Osteocyte (in vitro differentiated cells): Measurements from ENCODE around the gene TBX4. TPM values are rescaled to one million over a fixed set of nuclear protein-coding genes. Genes with fewer than 3 reads are reported as not detected.
A peak's percentile ranks its signal among the peaks of the same experiment; 100 is the strongest.
"Not testable (repeated sequence)": the region's sequence is repeated elsewhere in the genome, so short reads cannot be mapped to it uniquely, and the experiment has no call there.

ENCODE experiments used
- DNase-seq: peaks from one replicate; pipeline ENCODE4 v3.0.0; 2021; ENCODE audit warnings: mixed read lengths; ENCODE audit not compliant: unreplicated experiment; ENCODE audit errors: extremely low spot score
- H3K27ac Mint-ChIP-seq: one replicate; pipeline ENCODE4 v1.8.0; 2021; ENCODE audit warnings: mild to moderate bottlenecking, mixed read lengths; ENCODE audit not compliant: unreplicated experiment
- H3K27me3 Mint-ChIP-seq: one replicate; pipeline ENCODE4 v1.8.0; 2021; ENCODE audit warnings: mixed read lengths; ENCODE audit not compliant: unreplicated experiment
- H3K36me3 Mint-ChIP-seq: one replicate; pipeline ENCODE4 v1.8.0; 2021; ENCODE audit warnings: mixed read lengths; ENCODE audit not compliant: unreplicated experiment
- H3K4me1 Mint-ChIP-seq: one replicate; pipeline ENCODE4 v1.8.0; 2021; ENCODE audit warnings: mixed read lengths; ENCODE audit not compliant: unreplicated experiment
- H3K4me3 Mint-ChIP-seq: one replicate; pipeline ENCODE4 v1.8.0; 2021; ENCODE audit warnings: mild to moderate bottlenecking, moderate library complexity, mixed read lengths; ENCODE audit not compliant: unreplicated experiment
- H3K9me3 Mint-ChIP-seq: one replicate; pipeline ENCODE4 v1.8.0; 2021; ENCODE audit warnings: mixed read lengths; ENCODE audit not compliant: unreplicated experiment
- CTCF ChIP-seq: fragments of 200-600 bp; sonication (generic); IDR thresholded peaks from 2 replicates; pipeline ENCODE4 v1.5.0; 2021; ENCODE audit warnings: antibody characterized with exemption, mild to moderate bottlenecking, moderate library complexity
- total RNA-seq: library from RNA; stranded (reverse); gene quantifications from 2 replicates; pipeline ENCODE4 v1.2.1, GENCODE V29; 2021

TBX4 gene
- total RNA-seq, 1 donor from 2014 or later, result not detected

- peaks cover 35% of the 10 kb centered on the region for H3K27me3 Mint-ChIP-seq
- H3K27ac Mint-ChIP-seq, result no peak overlapping the region
- peaks cover 2% of the 10 kb centered on the region for H3K4me1 Mint-ChIP-seq
- DNase-seq, result no peak
- H3K36me3 Mint-ChIP-seq, result no peaks in the 10 kb centered on the region
- H3K4me3 Mint-ChIP-seq, result no peak overlapping the region
- no peak for TF ChIP-seq CTCF
- H3K9me3 Mint-ChIP-seq, result no peaks in the 10 kb centered on the region
These were observed 4.9 kb upstream of the TBX4 start for GRCh38 chr17:61447358-61447757.

- TF ChIP-seq CTCF, result no peak
- no peaks in the 10 kb centered on the region for H3K36me3 Mint-ChIP-seq
- peaks cover 41% of the 10 kb centered on the region for H3K27me3 Mint-ChIP-seq
- no peaks in the 10 kb centered on the region for H3K9me3 Mint-ChIP-seq
- no peak overlapping the region for H3K27ac Mint-ChIP-seq
- no peak for DNase-seq
- peaks cover 6% of the 10 kb centered on the region for H3K4me1 Mint-ChIP-seq
- no peak overlapping the region for H3K4me3 Mint-ChIP-seq
These were observed 4.2 kb upstream of the TBX4 start for GRCh38 chr17:61448042-61448441.

GRCh38 chr17:61449140-61449539 lies 3.1 kb upstream of the TBX4 start:
- H3K9me3 Mint-ChIP-seq, H3K36me3 Mint-ChIP-seq, H3K4me3 Mint-ChIP-seq, H3K4me1 Mint-ChIP-seq, H3K27ac Mint-ChIP-seq: not testable (repeated sequence)
- H3K27me3 Mint-ChIP-seq, result peaks cover 51% of the 10 kb centered on the region
- peak; percentile 38 for DNase-seq

GRCh38 chr17:61449707-61450640 lies 2.2 kb upstream of the TBX4 start:
- peaks cover 54% of the 10 kb centered on the region for H3K27me3 Mint-ChIP-seq
- no peaks in the 10 kb centered on the region for H3K9me3 Mint-ChIP-seq
- peaks cover 2% of the 10 kb centered on the region for H3K36me3 Mint-ChIP-seq
- H3K4me1 Mint-ChIP-seq, result peaks cover 11% of the 10 kb centered on the region
- TF ChIP-seq CTCF, result no peak
- no peak overlapping the region for H3K27ac Mint-ChIP-seq
- no peak overlapping the region for H3K4me3 Mint-ChIP-seq
- peak; percentile 56 for DNase-seq

GRCh38 chr17:61450641-61451537 lies 1.3 kb upstream of the TBX4 start:
- no peak overlapping the region for H3K27ac Mint-ChIP-seq
- TF ChIP-seq CTCF, result no peak
- H3K4me3 Mint-ChIP-seq, result no peak overlapping the region
- peaks cover 14% of the 10 kb centered on the region for H3K4me1 Mint-ChIP-seq
- DNase-seq, result peak; percentile 69
- H3K9me3 Mint-ChIP-seq, result no peaks in the 10 kb centered on the region
- peaks cover 4% of the 10 kb centered on the region for H3K36me3 Mint-ChIP-seq
- peaks cover 56% of the 10 kb centered on the region for H3K27me3 Mint-ChIP-seq
